ENCODE results near the gene BRMS1L.
"Not testable (repeated sequence)": the region's sequence is repeated elsewhere in the genome, so short reads cannot be mapped to it uniquely, and the experiment has no call there.

Gene BRMS1L

GRCh38 chr14:35826218-35826951 lies at the start of gene BRMS1L:
Gene BRMS1L, plus strand, starts transcription at chr14:35826338. Its CDS starts 179 bp downstream, at chr14:35826517.
- peak; percentile 94 to 96 for DNase-seq (ENCODE audit: low read depth in 2 of 2)

GRCh38 chr14:35776823-35777222 lies 49.3 kb upstream of the BRMS1L start:
- DNase-seq (ENCODE audit: low read depth in 2 of 2), result no peak

- DNase-seq (ENCODE audit: low read depth in 2 of 2), result not testable (repeated sequence)
Measured at GRCh38 chr14:35777550-35777949, 48.6 kb upstream of the BRMS1L start.

- DNase-seq (ENCODE audit: low read depth in 2 of 2), result no peak
Measured at GRCh38 chr14:35779368-35779767, 46.8 kb upstream of the BRMS1L start.

GRCh38 chr14:35783699-35784098 lies 42.4 kb upstream of the BRMS1L start:
- no peak for DNase-seq (ENCODE audit: low read depth in 2 of 2)

GRCh38 chr14:35786856-35787255 lies 39.3 kb upstream of the BRMS1L start:
- DNase-seq (ENCODE audit: low read depth in 2 of 2), result no peak

GRCh38 chr14:35789651-35790050 lies 36.5 kb upstream of the BRMS1L start:
- DNase-seq (ENCODE audit: low read depth in 2 of 2), result no peak

- no peak for DNase-seq (ENCODE audit: low read depth in 2 of 2)
Measured at GRCh38 chr14:35797796-35798195, 28.3 kb upstream of the BRMS1L start.

- DNase-seq (ENCODE audit: low read depth in 2 of 2), result no peak
Measured at GRCh38 chr14:35806006-35806907, 19.9 kb upstream of the BRMS1L start.

- DNase-seq (ENCODE audit: low read depth in 2 of 2), result no peak
Measured at GRCh38 chr14:35807131-35807961, 18.8 kb upstream of the BRMS1L start.

- no peak for DNase-seq (ENCODE audit: low read depth in 2 of 2)
Measured at GRCh38 chr14:35808076-35808637, 18.0 kb upstream of the BRMS1L start.

- peak; percentile 87 to 91 for DNase-seq (ENCODE audit: low read depth in 2 of 2)
Measured at GRCh38 chr14:35808638-35809563, 17.2 kb upstream of the BRMS1L start, which contains the start of gene RALGAPA1. Gene RALGAPA1, minus strand, starts transcription at chr14:35809295. Its CDS starts 460 bp downstream, at chr14:35808835.

GRCh38 chr14:35809597-35809996 lies 16.5 kb upstream of the BRMS1L start:
- no peak for DNase-seq (ENCODE audit: low read depth in 2 of 2)

- DNase-seq (ENCODE audit: low read depth in 2 of 2), result no peak
Measured at GRCh38 chr14:35810963-35811362, 15.2 kb upstream of the BRMS1L start.

GRCh38 chr14:35814371-35815005 lies 11.7 kb upstream of the BRMS1L start:
- peak; percentile 52 to 76 for DNase-seq (ENCODE audit: low read depth in 2 of 2)

- DNase-seq (ENCODE audit: low read depth in 2 of 2), result no peak
Measured at GRCh38 chr14:35818346-35819115, 7.6 kb upstream of the BRMS1L start.

GRCh38 chr14:35819591-35820540 lies 6.3 kb upstream of the BRMS1L start:
- no peak for DNase-seq (ENCODE audit: low read depth in 2 of 2)
